H1 (cell line): ENCODE results near the gene SPIB. TPM values are rescaled to one million over a fixed set of nuclear protein-coding genes. Genes with fewer than 3 reads are reported as not detected.

ENCODE experiments used
- CTCF ChIA-PET: fragments of 300-600 bp; sonication (Branson Sonifier 250); formaldehyde crosslinking; loops from one replicate; lab custom pipeline; 2021; ENCODE audit not compliant: partially characterized antibody; lab: Charles Lee
- POLR2A ChIA-PET: fragments of 300-600 bp; sonication (Branson Sonifier 250); formaldehyde crosslinking; loops from one replicate; lab custom pipeline; 2021; ENCODE audit warnings: inconsistent platforms; ENCODE audit not compliant: partially characterized antibody; lab: Charles Lee
- DNase-seq, 2 experiments: peaks; one replicate each; pipeline versions ENCODE4 v3.0.0 to v3.0.0-alpha.2; 2010 to 2022; ENCODE audit warnings: low spot score in 2 of 2, low read depth in 1 of 2, mixed read lengths in 1 of 2
- FAIRE-seq: peaks from 2 replicates; lab custom pipeline; 2011; peaks lifted over from hg19 to GRCh38; lab: Jason Lieb, UNC
- H2AFZ ChIP-seq: 2 replicates; pipeline ENCODE4 v1.8.1; 2012; ENCODE audit warnings: low read length, inconsistent platforms
- H2AK5ac ChIP-seq: 2 replicates; pipeline ENCODE4 v1.6.1; 2013; ENCODE audit warnings: low read depth, low read length
- H2BK120ac ChIP-seq: replicated peaks from 2 replicates; pipeline ENCODE3; 2013; ENCODE audit warnings: low read depth, low read length, inconsistent platforms
- H2BK12ac ChIP-seq: 2 replicates; pipeline ENCODE4 v1.6.1; 2013; ENCODE audit warnings: low read depth, low read length
- H2BK15ac ChIP-seq: 2 replicates; pipeline ENCODE4 v1.6.1; 2013; ENCODE audit warnings: low read length
- H2BK20ac ChIP-seq: 2 replicates; pipeline ENCODE4 v1.6.1; 2013; ENCODE audit warnings: low read length
- H2BK5ac ChIP-seq: 2 replicates; pipeline ENCODE4 v1.6.1; 2013; ENCODE audit warnings: low read depth, low read length
- H3K14ac ChIP-seq: 2 replicates; pipeline ENCODE4 v1.6.1; 2013; ENCODE audit warnings: inconsistent platforms; ENCODE audit not compliant: insufficient read length
- H3K18ac ChIP-seq: 2 replicates; pipeline ENCODE4 v1.6.1; 2013; ENCODE audit warnings: low read length; ENCODE audit errors: extremely low read depth
- H3K23ac ChIP-seq: 2 replicates; pipeline ENCODE4 v1.6.1; 2013; ENCODE audit warnings: inconsistent platforms; ENCODE audit not compliant: insufficient read length
- H3K23me2 ChIP-seq: 2 replicates; pipeline ENCODE4 v1.6.1; 2013; ENCODE audit warnings: low read depth, low read length
- H3K27ac ChIP-seq: 2 replicates; pipeline ENCODE4 v1.6.1; 2011; ENCODE audit warnings: low read depth, low read length, inconsistent platforms
- H3K27me3 ChIP-seq, 4 experiments: replicated peaks in 1 of 4; 1 replicate in 1 of 4; 2 replicates in 3 of 4; pipeline versions ENCODE4 v1.6.1 to v1.8.1; 2011 to 2013; ENCODE audit warnings: low read length in 3 of 4, mild to moderate bottlenecking in 3 of 4, inconsistent platforms in 2 of 4, mixed read lengths in 2 of 4, moderate library complexity in 1 of 4; ENCODE audit not compliant: control insufficient read depth in 3 of 4, insufficient read depth in 3 of 4; ENCODE audit errors: extremely low read depth in 1 of 4
- H3K36me3 ChIP-seq, 4 experiments: 2 replicates each; pipeline versions ENCODE4 v1.6.1 to v1.8.1; 2011 to 2013; ENCODE audit warnings: mild to moderate bottlenecking in 4 of 4, low read length in 3 of 4, moderate library complexity in 2 of 4, control low read depth in 1 of 4, inconsistent platforms in 1 of 4; ENCODE audit not compliant: insufficient read depth in 4 of 4, control insufficient read depth in 2 of 4
- H3K4ac ChIP-seq: replicated peaks from 2 replicates; pipeline ENCODE3; 2013; ENCODE audit warnings: low read length, low read depth, mixed read lengths, inconsistent platforms; ENCODE audit not compliant: insufficient read length
- H3K4me1 ChIP-seq, 4 experiments: replicated peaks in 1 of 4; 1 replicate in 1 of 4; 2 replicates in 3 of 4; pipeline versions ENCODE4 v1.6.1 to v1.8.1; 2011 to 2013; ENCODE audit warnings: low read length in 3 of 4, inconsistent platforms in 2 of 4, mixed read lengths in 1 of 4; ENCODE audit not compliant: insufficient read depth in 4 of 4, control insufficient read depth in 3 of 4
- H3K4me2 ChIP-seq, 2 experiments: 2 replicates each; pipeline versions ENCODE4 v1.6.1 to v1.8.1; 2011 to 2013; ENCODE audit warnings: low read depth in 2 of 2, low read length in 2 of 2, control low read depth in 1 of 2, inconsistent platforms in 1 of 2, mild to moderate bottlenecking in 1 of 2; ENCODE audit not compliant: insufficient read depth in 1 of 2
- H3K4me3 ChIP-seq, 4 experiments: fragments of 200-600, 300-600 bp in 1 of 4; sonication (generic), shearing (Covaris generic), sonication (Bioruptor Twin) in 1 of 4; 2 replicates each; pipeline versions ENCODE4 v1.5.1 to v1.8.1; 2011 to 2016; ENCODE audit warnings: low read length in 4 of 4, low read depth in 3 of 4, control low read depth in 2 of 4, inconsistent platforms in 2 of 4, mild to moderate bottlenecking in 2 of 4, mixed read lengths in 1 of 4, moderate library complexity in 1 of 4; ENCODE audit not compliant: insufficient read depth in 2 of 4; ENCODE audit errors: extremely low read depth in 1 of 4
- H3K56ac ChIP-seq: replicated peaks from 2 replicates; pipeline ENCODE3; 2013; ENCODE audit warnings: low read depth, mild to moderate bottlenecking, mixed read lengths, low read length, inconsistent platforms; ENCODE audit not compliant: insufficient read length
- H3K79me1 ChIP-seq: 2 replicates; pipeline ENCODE4 v1.6.1; 2013; ENCODE audit warnings: low read depth, low read length, control low read depth
- H3K79me2 ChIP-seq, 2 experiments: 2 replicates each; pipeline versions ENCODE4 v1.6.1 to v1.8.1; 2012 to 2013; ENCODE audit warnings: low read length in 2 of 2, mild to moderate bottlenecking in 2 of 2, inconsistent platforms in 1 of 2; ENCODE audit not compliant: insufficient read depth in 2 of 2, control insufficient read depth in 1 of 2
- H3K9ac ChIP-seq, 4 experiments: replicated peaks in 1 of 4; 1 replicate in 1 of 4; 2 replicates in 3 of 4; pipeline versions ENCODE4 v1.6.1 to v1.8.1; 2011 to 2013; ENCODE audit warnings: low read depth in 3 of 4, low read length in 3 of 4, control low read depth in 2 of 4, mild to moderate bottlenecking in 2 of 4, moderate library complexity in 2 of 4, inconsistent platforms in 1 of 4; ENCODE audit errors: extremely low read depth in 1 of 4
- H3K9me3 ChIP-seq, 2 experiments: 2 replicates each; pipeline versions ENCODE4 v1.6.1 to v1.8.1; 2012 to 2013; ENCODE audit warnings: mild to moderate bottlenecking in 2 of 2, moderate library complexity in 2 of 2, control low read depth in 1 of 2, inconsistent platforms in 1 of 2, low read depth in 1 of 2, low read length in 1 of 2, mixed read lengths in 1 of 2; ENCODE audit not compliant: insufficient read depth in 2 of 2
- H4K20me1 ChIP-seq, 2 experiments: replicated peaks in 1 of 2; 2 replicates each; pipeline versions ENCODE3 to v1.8.1; 2011 to 2013; ENCODE audit warnings: inconsistent platforms in 2 of 2, low read length in 2 of 2, mild to moderate bottlenecking in 1 of 2; ENCODE audit not compliant: insufficient read depth in 2 of 2, control insufficient read depth in 1 of 2
- H4K5ac ChIP-seq: 2 replicates; pipeline ENCODE4 v1.6.1; 2013; ENCODE audit warnings: low read length, low read depth, mixed read lengths, inconsistent platforms; ENCODE audit not compliant: insufficient read length
- H4K8ac ChIP-seq: 2 replicates; pipeline ENCODE4 v1.8.0; 2013; ENCODE audit warnings: mild to moderate bottlenecking, moderate library complexity, low read length, inconsistent platforms; ENCODE audit not compliant: insufficient read depth; ENCODE audit errors: extremely low read depth
- H4K91ac ChIP-seq: replicated peaks from 2 replicates; pipeline ENCODE3; 2013; ENCODE audit warnings: low read length, mixed read lengths, inconsistent platforms; ENCODE audit not compliant: insufficient read length
- CTBP2 ChIP-seq: IDR thresholded peaks from 2 replicates; pipeline ENCODE4 v1.7.0; 2011; ENCODE audit warnings: borderline replicate concordance, mild to moderate bottlenecking, moderate library complexity, mixed read lengths, low read length; ENCODE audit not compliant: insufficient read depth, insufficient read length
- TAF1 ChIP-seq: IDR thresholded peaks from 2 replicates; pipeline ENCODE4 v1.6.1; 2011; ENCODE audit warnings: mild to moderate bottlenecking, low read depth, low read length
- WGBS, 2 experiments: shearing (Covaris generic) in 1 of 2; methylation state at CpG; one replicate each; pipeline versions ENCODE4 v1.1.6 to v1.1.7; 2013 to 2015; ENCODE audit warnings: low lambda C conversion rate in 2 of 2, mixed read lengths in 2 of 2, inconsistent platforms in 1 of 2, low coverage in 1 of 2, missing lambda C conversion rate in 1 of 2; ENCODE audit not compliant: insufficient replicate concordance in 2 of 2, insufficient coverage in 1 of 2, insufficient read length in 1 of 2; ENCODE audit errors: extremely low coverage in 1 of 2, missing lambda C conversion rate in 1 of 2; 5-methylcytosine and 5-hydroxymethylcytosine counted together
- polyA plus RNA-seq, 7 experiments: library from polyadenylated mRNA; depleted of rRNA in 3 of 7; stranded (reverse) in 5 of 7; unstranded in 2 of 7; fragments of >200 nt in 5 of 7; fragments of 200-250 nt in 2 of 7; gene quantifications; 1 replicate in 5 of 7; 2 replicates in 1 of 7; 4 replicates in 1 of 7; pipeline versions ENCODE4 v1.2.1 to v1.2.3, GENCODE V29; 2011 to 2013; ENCODE audit warnings: missing spikeins in 2 of 7, mixed read lengths in 2 of 7
- total RNA-seq: library from RNA; stranded (reverse); fragmentation: NEBNext Ultra II Directional; extraction: Animal tissue kit (Norgen Biotek cat#: 25700); gene quantifications from 2 replicates; pipeline ENCODE4 v1.2.1, GENCODE V29; 2021

Gene SPIB
- total and polyA plus RNA-seq, 2 of the 8 experiments (the other 6 are each of a cell fraction or from before 2014, with no cell fraction given): 11.1 to 17.4 TPM

- peaks cover 5% of the 10 kb centered on the region in 2 experiments for H4K20me1 ChIP-seq
- H2BK15ac ChIP-seq: no peak overlapping the region
- CTCF ChIA-PET: interaction anchor here (0.8 to 3.3 kb wide), 3 partner anchors 10 to 41 kb away, joined by 3 to 11 read pairs (median 3); no protein-coding TSS in a partner anchor
- no peak overlapping the region for H2AFZ ChIP-seq
- H2BK12ac ChIP-seq: no peak overlapping the region
- TF ChIP-seq CTBP2 (no peak), TAF1 (no peak)
- no peak overlapping the region for H3K27ac ChIP-seq
- no peak for FAIRE-seq
- H3K4me3 ChIP-seq: no peak overlapping the region
- H3K4me1 ChIP-seq: peaks cover 0 to 5% (median 1%) of the 10 kb centered on the region in 4 experiments; a peak in 5 of 7 replicates
- H4K5ac ChIP-seq: no peak overlapping the region
- peaks cover 2% of the 10 kb centered on the region; the same call in 1 of the 2 replicates for H3K23me2 ChIP-seq
- POLR2A ChIA-PET: no interaction called here
- H3K27me3 ChIP-seq: no peaks in the 10 kb centered on the region
- H3K9me3 ChIP-seq: no peaks in the 10 kb centered on the region
- no peak overlapping the region for H2BK20ac ChIP-seq
- H2AK5ac ChIP-seq: no peak overlapping the region
- H3K9ac ChIP-seq: no peak overlapping the region
- no peak for DNase-seq
- no peak overlapping the region for H2BK5ac ChIP-seq
- H4K8ac ChIP-seq: no peak overlapping the region; the same call in 1 of the 2 replicates
- H3K4me2 ChIP-seq: no peak overlapping the region
- H3K56ac ChIP-seq: no peak overlapping the region
- H3K14ac ChIP-seq: no peak overlapping the region
- peaks cover 12 to 43% (median 33%) of the 10 kb centered on the region in 4 experiments for H3K36me3 ChIP-seq
- 100% methylated on average over 6 of the region's 10 CpGs; no CpG with 5 or more reads in 1 of the 2 experiments for WGBS, 2 experiments
- no peak overlapping the region for H3K18ac ChIP-seq
- no peak overlapping the region for H3K23ac ChIP-seq
- H3K4ac ChIP-seq: no peak overlapping the region
- no peaks in the 10 kb centered on the region; the same call in 1 of the 2 replicates for H3K79me1 ChIP-seq
- H3K79me2 ChIP-seq: no peaks in the 10 kb centered on the region
- no peak overlapping the region for H2BK120ac ChIP-seq
- H4K91ac ChIP-seq: no peak overlapping the region
Observed at GRCh38 chr19:50378863-50379236, 39.9 kb upstream of the SPIB start.
